ENCODE data around the gene TKT. TPM values are rescaled to one million over a fixed set of nuclear protein-coding genes. Genes with fewer than 3 reads are reported as not detected.

The TKT gene
- total and polyA plus RNA-seq, 4 donors: 18.1 to 202 (median 129) TPM

- TF ChIP-seq CTCF (IDR thresholded peaks at IDR 0.05; ENCODE audit: low read depth, low read length, missing input control): peak; percentile 82
- TF ChIP-seq ATF3 (IDR thresholded peaks at IDR 0.05): no peak
- TF ChIP-seq RAD21 (IDR thresholded peaks at IDR 0.05): peak; percentile 90 to 94
- Histone ChIP-seq H3K36me3 (ENCODE audit: control insufficient read depth in 4 of 4, insufficient read depth in 3 of 4, low read depth in 1 of 4, low read length in 3 of 4) (no peaks in the 10 kb centered on the region), H3K9me3 (ENCODE audit: control insufficient read depth in 4 of 4, low read length in 3 of 4) (no peaks in the 10 kb centered on the region), H3K4me1 (ENCODE audit: control insufficient read depth in 4 of 4, insufficient read depth in 4 of 4, low read length in 3 of 4) (peaks cover 0 to 4% (median 1%) of the 10 kb centered on the region in 4 donors), H3K27ac (ENCODE audit: low read depth in 1 of 2, low read length in 2 of 2) (no peak overlapping the region), H3K4me3 (ENCODE audit: low read depth in 1 of 3, low read length in 3 of 3) (no peak overlapping the region), H3K9ac (ENCODE audit: low read depth in 1 of 2, low read length in 2 of 2) (no peak overlapping the region), H3K27me3 (ENCODE audit: control insufficient read depth in 4 of 4, insufficient read depth in 4 of 4, low read length in 3 of 4) (no peaks in the 10 kb centered on the region)
- WGBS: 25% methylated on average over 36 of the region's 36 CpGs
- peak; percentile 69 for DNase-seq (ENCODE audit: low spot score)
Observed at GRCh38 chr3:53195602-53196574, 59.9 kb downstream of the TKT start.

- TF ChIP-seq EGR1 (IDR thresholded peaks at IDR 0.05; ENCODE audit: low read depth in 2 of 2): no peak
- TF ChIP-seq HNF4G (IDR thresholded peaks at IDR 0.05): no peak
- no peak for TF ChIP-seq HNF4A (conservative IDR thresholded peaks at IDR 0.05)
- TF ChIP-seq MAX (IDR thresholded peaks at IDR 0.05): no peak
- TF ChIP-seq GABPA (IDR thresholded peaks at IDR 0.05 in 1 of 2, conservative IDR thresholded peaks at IDR 0.05 in 1 of 2): no peak
- no peak for TF ChIP-seq ZBTB33 (IDR thresholded peaks at IDR 0.05)
- TF ChIP-seq YY1 (IDR thresholded peaks at IDR 0.05): no peak
- no peak for TF ChIP-seq RAD21 (IDR thresholded peaks at IDR 0.05)
- TF ChIP-seq RXRA (IDR thresholded peaks at IDR 0.05): no peak
- no peak for TF ChIP-seq SP1 (IDR thresholded peaks at IDR 0.05)
- no peak for TF ChIP-seq FOXA1 (IDR thresholded peaks at IDR 0.05)
- TF ChIP-seq NR2F2 (IDR thresholded peaks at IDR 0.05): no peak
- TF ChIP-seq FOXA2 (IDR thresholded peaks at IDR 0.05): no peak
- no peak for TF ChIP-seq REST (IDR thresholded peaks at IDR 0.05)
- TF ChIP-seq CTCF (IDR thresholded peaks at IDR 0.05; ENCODE audit: low read depth, low read length, missing input control): no peak
- TF ChIP-seq JUND (IDR thresholded peaks at IDR 0.05): no peak
- no peak for TF ChIP-seq TAF1 (conservative IDR thresholded peaks at IDR 0.05)
- no peak for TF ChIP-seq ATF3 (IDR thresholded peaks at IDR 0.05)
- no peak for DNase-seq (ENCODE audit: low spot score)
- Histone ChIP-seq H3K4me1 (ENCODE audit: control insufficient read depth in 4 of 4, insufficient read depth in 4 of 4, low read length in 3 of 4) (peaks cover 0 to 4% (median 1%) of the 10 kb centered on the region in 4 donors), H3K27me3 (ENCODE audit: control insufficient read depth in 4 of 4, insufficient read depth in 4 of 4, low read length in 3 of 4) (no peaks in the 10 kb centered on the region), H3K36me3 (ENCODE audit: control insufficient read depth in 4 of 4, insufficient read depth in 3 of 4, low read depth in 1 of 4, low read length in 3 of 4) (peaks cover 0 to 3% (median 1%) of the 10 kb centered on the region in 4 donors), H3K4me3 (ENCODE audit: low read depth in 1 of 3, low read length in 3 of 3) (no peak overlapping the region), H3K27ac (ENCODE audit: low read depth in 1 of 2, low read length in 2 of 2) (no peak overlapping the region), H3K9me3 (ENCODE audit: control insufficient read depth in 4 of 4, low read length in 3 of 4) (no peaks in the 10 kb centered on the region), H3K9ac (ENCODE audit: low read depth in 1 of 2, low read length in 2 of 2) (no peak overlapping the region)
- WGBS: 86% methylated on average over 10 of the region's 10 CpGs
Observed at GRCh38 chr3:53195066-53195450, 60.8 kb downstream of the TKT start.

Measured in liver (tissue), 9 donors.